GM10266 (cell line): ENCODE results near the gene EAF2.

Experiments
- DNase-seq: peaks from one replicate; pipeline ENCODE4 v3.0.0; 2012; ENCODE audit errors: extremely low spot score
- TF ChIP-seq, protein P1 (sequence below): IDR thresholded peaks from 2 replicates; pipeline ENCODE4 v1.5.1; 2012; ENCODE audit warnings: mild to moderate bottlenecking, low read depth; ENCODE audit not compliant: control insufficient read depth, insufficient read depth; ENCODE audit errors: missing control alignments

The EAF2 gene

DNA sequence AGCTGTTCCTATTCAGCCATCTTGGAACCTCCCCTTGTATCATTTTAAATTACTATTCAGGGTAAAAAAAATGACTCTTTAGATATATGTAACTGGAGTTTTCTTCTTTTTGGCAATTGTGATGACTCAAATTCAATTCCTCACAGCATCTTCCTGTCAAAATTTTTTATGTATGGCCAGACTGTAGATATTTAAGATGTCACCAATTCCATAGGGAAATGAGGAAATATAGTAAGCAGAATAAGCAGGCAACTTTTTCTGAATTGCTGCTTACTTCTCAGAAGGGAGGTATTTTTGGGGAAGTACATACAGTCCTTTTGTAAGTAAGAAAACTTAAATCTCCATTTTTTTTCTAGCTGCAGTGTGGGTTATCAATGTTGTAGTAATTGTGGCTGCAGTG lies 28.8 kb downstream of the EAF2 start:
- TF ChIP-seq, protein P1, sequence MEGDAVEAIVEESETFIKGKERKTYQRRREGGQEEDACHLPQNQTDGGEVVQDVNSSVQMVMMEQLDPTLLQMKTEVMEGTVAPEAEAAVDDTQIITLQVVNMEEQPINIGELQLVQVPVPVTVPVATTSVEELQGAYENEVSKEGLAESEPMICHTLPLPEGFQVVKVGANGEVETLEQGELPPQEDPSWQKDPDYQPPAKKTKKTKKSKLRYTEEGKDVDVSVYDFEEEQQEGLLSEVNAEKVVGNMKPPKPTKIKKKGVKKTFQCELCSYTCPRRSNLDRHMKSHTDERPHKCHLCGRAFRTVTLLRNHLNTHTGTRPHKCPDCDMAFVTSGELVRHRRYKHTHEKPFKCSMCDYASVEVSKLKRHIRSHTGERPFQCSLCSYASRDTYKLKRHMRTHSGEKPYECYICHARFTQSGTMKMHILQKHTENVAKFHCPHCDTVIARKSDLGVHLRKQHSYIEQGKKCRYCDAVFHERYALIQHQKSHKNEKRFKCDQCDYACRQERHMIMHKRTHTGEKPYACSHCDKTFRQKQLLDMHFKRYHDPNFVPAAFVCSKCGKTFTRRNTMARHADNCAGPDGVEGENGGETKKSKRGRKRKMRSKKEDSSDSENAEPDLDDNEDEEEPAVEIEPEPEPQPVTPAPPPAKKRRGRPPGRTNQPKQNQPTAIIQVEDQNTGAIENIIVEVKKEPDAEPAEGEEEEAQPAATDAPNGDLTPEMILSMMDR = no peak
- no peak for DNase-seq

DNA sequence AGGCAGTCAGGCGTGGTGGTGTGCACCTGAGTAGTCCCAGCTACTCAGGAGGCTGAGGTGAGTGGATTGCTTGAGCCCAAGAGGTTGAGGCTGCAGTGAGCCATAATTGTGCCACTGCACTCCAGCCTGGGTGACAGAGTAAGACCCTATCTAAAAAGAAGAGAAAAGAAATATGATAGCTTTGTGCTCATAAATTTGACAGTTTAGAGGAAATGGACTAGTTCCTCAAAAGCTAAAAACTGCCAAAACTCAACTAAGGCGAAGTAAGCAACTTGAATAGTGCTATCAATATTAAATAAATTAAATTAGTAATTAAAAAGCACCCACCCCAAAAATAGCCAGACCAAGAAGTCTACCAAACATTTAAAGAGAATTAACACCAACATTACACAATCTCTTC lies 34.7 kb downstream of the EAF2 start:
- TF ChIP-seq, protein P1 = no peak
- no peak for DNase-seq

DNA sequence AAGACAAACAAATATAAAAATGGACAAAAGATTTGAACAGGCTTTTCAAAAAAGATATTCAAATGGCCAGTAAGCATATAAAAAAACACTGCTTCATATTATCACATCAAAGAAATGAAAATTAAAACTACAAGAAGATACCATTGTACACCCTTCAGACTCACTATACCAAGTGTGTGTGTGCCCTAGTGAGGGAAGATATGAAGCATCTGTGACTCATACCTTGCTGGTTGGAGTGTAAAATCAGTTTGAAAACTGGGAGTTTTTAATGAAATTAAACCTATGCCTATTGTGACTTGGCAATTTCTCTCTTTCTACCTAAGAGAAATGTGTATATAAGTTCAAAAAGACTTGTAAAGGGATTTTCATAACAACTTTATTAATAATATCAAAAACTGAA lies 35.7 kb downstream of the EAF2 start:
- no peak for DNase-seq
- TF ChIP-seq, protein P1 = no peak

DNA sequence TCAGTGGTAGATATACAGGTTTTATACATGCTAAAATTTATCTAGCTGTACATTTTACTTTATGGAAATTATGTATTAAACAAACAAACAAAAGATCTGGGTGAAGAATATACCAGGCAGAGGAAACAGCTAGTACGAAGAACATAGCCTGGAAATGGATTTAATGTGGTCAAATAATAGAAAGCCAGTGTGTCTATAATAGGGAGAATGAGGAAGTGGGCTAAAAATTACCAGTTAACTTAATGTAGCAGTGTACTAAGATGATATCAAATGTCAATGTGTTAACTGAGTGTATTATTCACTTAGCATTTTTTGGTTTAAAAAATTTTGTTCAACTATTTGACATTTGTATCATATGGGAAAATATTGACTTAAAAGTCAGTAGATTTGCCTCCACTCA lies 36.4 kb downstream of the EAF2 start:
- TF ChIP-seq, protein P1 = no peak
- DNase-seq = no peak

DNA sequence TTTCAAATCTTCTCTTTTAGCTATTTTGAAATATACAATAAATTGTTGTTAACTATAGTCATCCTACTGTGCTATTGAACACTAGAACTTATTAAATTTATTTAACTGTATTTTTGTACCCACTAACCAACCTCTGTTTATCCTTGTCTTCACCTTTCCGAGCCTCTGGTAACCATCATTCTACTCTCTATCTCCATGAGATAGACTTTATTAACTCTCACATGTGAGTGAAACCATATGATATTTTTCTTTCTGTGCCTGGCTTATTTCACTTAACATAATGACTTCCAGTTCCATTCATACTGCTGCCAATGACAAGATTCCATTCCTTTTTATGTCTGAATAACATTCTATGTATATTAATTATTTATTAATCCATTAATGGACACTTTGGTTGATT lies 43.4 kb downstream of the EAF2 start:
- TF ChIP-seq, protein P1 = no peak
- DNase-seq = no peak

DNA sequence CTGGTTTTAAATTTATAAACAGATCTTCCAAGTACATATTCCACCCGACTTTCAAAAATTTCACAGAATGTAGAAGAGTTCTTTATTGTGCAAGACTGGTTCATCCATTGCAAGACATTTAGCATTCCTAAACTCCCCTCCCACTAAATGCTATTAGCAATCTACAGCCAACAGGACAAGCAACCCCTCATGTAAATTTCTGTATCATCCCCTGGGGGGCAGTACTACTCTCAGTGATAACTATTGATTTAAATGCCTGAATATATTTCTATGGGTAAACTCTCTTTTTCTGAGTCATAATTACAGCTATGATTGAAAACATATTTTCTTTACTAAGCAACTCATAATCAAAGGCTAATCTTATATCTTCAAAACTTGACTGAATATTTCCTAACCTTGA lies 48.5 kb downstream of the EAF2 start:
- no peak for DNase-seq
- TF ChIP-seq, protein P1 = peak; percentile 21

DNA sequence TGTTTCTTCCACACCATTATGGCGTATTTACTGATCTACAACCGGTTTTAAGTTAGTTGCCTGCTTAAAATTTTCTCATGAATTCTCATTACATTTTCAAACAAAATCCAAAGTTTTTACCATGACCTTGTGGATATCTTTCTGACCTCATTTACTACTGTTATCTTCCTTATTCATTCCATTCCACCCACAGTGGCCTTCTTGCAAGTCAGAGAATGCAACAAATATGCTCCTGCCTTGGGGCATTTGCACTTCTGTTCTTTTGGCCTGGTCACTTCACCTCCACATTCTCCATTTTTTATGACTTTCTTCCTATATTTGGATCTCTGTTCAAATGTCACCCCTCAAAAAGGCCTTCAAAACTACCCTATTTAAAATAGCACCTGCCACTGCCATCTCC lies 50.4 kb downstream of the EAF2 start:
- TF ChIP-seq, protein P1 = no peak
- DNase-seq = no peak
